Measurements from ENCODE around the gene MPL.

Gene MPL

GRCh38 chr1:43322506-43322905 is 15.1 kb upstream of the MPL start:
- no peak for DNase-seq (ENCODE audit: low read depth, low spot score)

- DNase-seq (ENCODE audit: low read depth, low spot score), result no peak
Measured at GRCh38 chr1:43324810-43325209, 12.8 kb upstream of the MPL start.

GRCh38 chr1:43325381-43325780 is 12.2 kb upstream of the MPL start:
- no peak for DNase-seq (ENCODE audit: low read depth, low spot score)

DNA sequence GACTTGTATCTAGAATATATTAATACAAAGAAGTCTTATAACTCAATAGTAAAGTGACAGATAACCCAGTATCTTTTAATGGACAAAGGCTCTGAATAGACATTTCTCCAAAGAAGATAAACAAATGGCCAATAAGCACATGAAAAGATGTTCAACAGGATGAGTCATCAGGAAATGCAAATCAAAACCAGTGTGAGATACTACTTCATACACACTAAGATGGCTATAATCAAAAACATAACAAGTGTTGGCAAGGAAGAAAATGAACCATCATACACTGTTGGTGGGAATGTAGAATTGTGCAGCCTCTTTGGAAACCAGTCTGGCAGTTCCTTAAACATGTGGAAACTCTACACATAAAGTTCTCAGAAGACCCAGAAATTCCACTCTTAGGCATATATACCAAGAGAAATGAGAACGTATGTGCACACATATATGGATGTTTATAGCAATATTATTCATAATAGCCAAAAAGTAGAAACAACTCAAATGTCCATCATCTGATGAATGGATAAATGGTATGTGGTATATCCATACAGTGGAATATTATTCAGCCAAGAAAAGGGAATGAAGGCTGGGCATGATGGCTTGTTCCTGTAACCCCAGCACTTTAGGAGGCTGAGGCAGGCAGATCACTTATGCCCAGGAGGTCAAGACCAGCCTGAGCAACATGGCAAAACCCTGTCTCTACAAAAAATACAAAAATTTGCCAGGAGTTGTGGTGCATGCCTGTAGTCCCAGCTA is 9.9 kb upstream of the MPL start:
- no peak for DNase-seq (ENCODE audit: low read depth, low spot score)

DNA sequence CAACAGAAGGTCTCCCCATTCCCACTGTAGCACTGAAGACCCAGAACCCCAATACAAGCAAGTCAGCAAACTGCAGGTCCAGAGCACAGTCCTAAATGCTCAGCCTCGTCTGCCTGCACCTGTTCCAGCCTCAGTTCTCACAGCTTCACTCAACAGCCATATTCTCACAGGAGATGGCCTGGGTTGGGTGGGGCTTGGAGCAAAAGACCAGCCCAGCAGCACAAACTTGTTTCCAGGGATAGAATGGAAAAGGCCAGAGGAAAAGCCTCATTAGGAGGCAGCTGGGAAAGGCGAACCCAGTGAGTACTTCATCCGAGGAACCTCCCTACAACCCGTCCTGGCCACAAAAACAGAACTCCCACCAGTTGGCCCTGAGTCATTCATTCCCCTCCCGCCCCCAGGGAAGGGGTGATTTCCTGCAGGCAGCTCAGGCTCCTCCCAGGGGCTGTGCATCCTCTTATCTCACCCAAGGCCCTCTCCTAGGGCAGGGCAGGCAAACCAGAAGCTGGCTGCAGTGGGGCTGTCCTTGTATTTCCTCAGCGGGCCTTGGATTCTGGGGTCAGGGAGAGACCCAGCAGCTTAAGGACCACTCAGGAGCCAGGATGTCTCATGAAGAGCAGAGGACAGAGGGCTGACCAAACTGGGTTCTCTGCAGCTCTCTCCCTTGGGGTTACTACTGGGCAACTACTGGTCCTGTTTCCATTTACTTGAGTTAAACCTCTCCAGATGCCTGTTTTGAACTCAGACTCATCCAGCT is 7.4 kb upstream of the MPL start:
- DNase-seq (ENCODE audit: low read depth, low spot score), result peak; percentile 53

GRCh38 chr1:43331688-43332087 is 5.9 kb upstream of the MPL start:
- DNase-seq (ENCODE audit: low read depth, low spot score), result no peak

- no peak for DNase-seq (ENCODE audit: low read depth, low spot score)
Measured at GRCh38 chr1:43334453-43335205, 3.0 kb upstream of the MPL start.

- DNase-seq (ENCODE audit: low read depth, low spot score), result no peak
Measured at GRCh38 chr1:43338001-43338400, 383 bp downstream of the MPL start.

GRCh38 chr1:43339584-43340232 is 2.1 kb downstream of the MPL start:
- DNase-seq (ENCODE audit: low read depth, low spot score), result no peak

DNA sequence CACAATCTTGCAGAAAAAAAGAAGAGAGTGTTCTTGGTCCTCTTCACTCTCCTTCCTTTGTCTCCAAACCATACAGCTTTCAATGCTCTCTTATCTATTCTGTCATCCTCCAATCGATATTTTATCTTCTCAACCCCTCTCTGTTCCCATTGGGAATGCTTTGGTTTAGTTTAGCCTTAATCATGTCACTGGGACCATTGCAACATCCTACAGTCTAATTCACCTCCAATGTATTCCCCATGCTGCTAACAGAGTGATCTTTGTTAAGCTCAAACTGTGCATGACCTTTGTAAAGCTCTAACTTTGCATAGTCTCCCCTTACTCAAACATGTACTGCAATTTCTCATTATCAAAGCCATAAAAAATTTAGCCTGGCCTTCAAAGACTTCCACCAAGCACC is 2.9 kb downstream of the MPL start:
- no peak for DNase-seq (ENCODE audit: low read depth, low spot score)

DNA sequence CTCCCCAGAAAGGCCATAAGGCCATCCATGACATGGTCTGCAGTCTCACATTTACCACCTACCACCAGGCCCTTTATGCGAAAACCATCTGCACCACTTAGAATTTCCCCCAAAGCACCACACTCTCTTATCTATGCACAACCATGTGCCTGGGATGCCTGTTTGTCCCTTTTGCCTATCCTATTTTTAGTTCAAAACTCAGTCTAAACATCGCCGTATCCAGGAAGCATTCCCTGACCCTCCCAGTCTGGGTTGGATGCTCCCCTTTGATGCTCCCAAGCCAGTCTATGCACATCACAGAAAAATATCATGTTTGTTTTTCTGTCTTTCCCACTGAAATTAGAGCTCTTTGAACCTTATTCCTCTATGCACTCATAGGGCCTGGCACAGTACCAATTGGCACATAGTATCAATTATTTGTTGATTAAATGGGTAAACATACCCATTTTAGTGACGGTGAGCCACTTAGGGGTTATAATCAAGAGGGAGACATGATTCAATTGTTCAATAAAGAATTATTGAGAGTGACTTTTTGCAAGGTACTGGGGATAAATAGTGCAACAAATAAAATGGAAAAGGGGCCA is 6.7 kb downstream of the MPL start:
- no peak for DNase-seq (ENCODE audit: low read depth, low spot score)

DNA sequence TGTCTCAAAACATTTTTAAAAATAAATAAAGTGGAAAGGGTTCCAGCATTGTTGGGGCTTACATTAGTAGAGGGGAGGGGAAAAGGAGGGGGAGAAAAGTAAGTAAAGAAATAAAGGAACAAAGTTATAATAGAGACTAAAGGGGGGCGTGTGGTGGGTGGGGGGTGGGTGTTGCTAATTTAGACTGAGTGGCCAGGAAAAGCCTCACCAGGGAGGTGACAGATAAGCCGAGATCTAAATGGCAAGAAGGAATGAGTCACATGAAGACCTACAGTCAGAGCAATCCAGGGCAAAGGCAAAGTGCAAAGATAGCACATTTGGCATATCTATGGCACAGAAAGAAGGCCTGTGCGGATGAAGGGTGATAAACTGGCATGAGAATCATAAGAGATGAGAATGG is 7.5 kb downstream of the MPL start:
- no peak for DNase-seq (ENCODE audit: low read depth, low spot score)

GRCh38 chr1:43346636-43347035 is 9.0 kb downstream of the MPL start:
- DNase-seq (ENCODE audit: low read depth, low spot score), result no peak

DNA sequence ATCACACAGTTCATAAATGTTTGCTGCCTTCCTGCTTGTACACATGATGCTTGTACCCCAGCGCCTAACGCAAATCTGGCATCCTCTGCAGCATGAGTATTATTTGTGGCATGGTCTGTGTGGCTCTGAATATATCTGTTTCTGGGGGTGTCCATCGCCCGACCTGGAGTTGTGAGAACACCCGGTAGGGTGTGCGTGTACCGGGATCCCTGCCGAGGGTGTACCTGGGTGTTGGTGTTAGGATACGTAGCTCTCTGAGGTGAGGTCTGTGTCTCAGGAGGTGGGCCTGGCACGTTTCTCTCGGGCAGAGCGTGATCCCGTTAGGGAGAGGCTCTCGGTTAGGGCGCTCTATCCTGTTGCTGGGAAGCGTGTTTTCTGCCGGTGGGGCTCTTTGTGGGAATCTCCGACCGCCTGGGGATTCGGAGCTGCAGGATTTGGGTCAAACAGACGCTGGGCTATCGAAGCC is 10.8 kb downstream of the MPL start:
- no peak for DNase-seq (ENCODE audit: low read depth, low spot score)

- peak; percentile 81 for DNase-seq (ENCODE audit: low read depth, low spot score)
Measured at GRCh38 chr1:43348809-43349593, 11.4 kb downstream of the MPL start.

- DNase-seq (ENCODE audit: low read depth, low spot score), result peak; percentile 81
Measured at GRCh38 chr1:43349594-43350306, 12.1 kb downstream of the MPL start.

GRCh38 chr1:43350976-43351375 is 13.4 kb downstream of the MPL start:
- DNase-seq (ENCODE audit: low read depth, low spot score), result no peak

- no peak for DNase-seq (ENCODE audit: low read depth, low spot score)
Measured at GRCh38 chr1:43351421-43352350, 14.1 kb downstream of the MPL start.

DNA sequence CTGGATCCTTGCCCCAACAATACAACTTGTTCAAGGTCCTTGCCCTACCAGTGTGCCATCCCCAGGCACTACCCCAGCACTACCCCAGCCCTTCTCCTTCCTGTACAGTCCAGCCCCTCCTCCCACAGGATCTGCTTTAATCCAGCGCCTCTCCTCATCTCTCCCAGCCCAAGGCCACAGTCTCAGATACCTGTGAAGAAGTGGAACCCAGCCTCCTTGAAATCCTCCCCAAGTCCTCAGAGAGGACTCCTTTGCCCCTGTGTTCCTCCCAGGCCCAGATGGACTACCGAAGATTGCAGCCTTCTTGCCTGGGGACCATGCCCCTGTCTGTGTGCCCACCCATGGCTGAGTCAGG is 14.7 kb downstream of the MPL start:
- DNase-seq (ENCODE audit: low read depth, low spot score), result no peak
